IMR-90 (cell line): ENCODE results near the gene DSE.

Experiments used
- BHLHE40 ChIP-seq: fragments of 150-350 bp; IDR thresholded peaks from 2 replicates; pipeline ENCODE4 v1.6.1; 2016; ENCODE audit warnings: mild to moderate bottlenecking, low read depth, low read length
- MXI1 ChIP-seq: IDR thresholded peaks from 2 replicates; pipeline ENCODE4 v1.6.1; 2012; ENCODE audit warnings: low read depth, mild to moderate bottlenecking, low read length, moderate library complexity, borderline replicate concordance
- NFE2L2 ChIP-seq: fragments of 150-350 bp; IDR thresholded peaks from 2 replicates; pipeline ENCODE4 v1.6.1; 2016; ENCODE audit warnings: low read depth, mild to moderate bottlenecking, low read length
- POLR2A ChIP-seq: IDR thresholded peaks from 2 replicates; pipeline ENCODE4 v1.6.1; 2012; ENCODE audit warnings: mild to moderate bottlenecking, low read depth, low read length
- RFX5 ChIP-seq: IDR thresholded peaks from 2 replicates; pipeline ENCODE4 v1.8.0; 2012; ENCODE audit warnings: low read depth, mild to moderate bottlenecking, low read length, moderate library complexity
- SMC3 ChIP-seq: fragments of 150-350 bp; IDR thresholded peaks from 2 replicates; pipeline ENCODE4 v1.6.1; 2016; ENCODE audit warnings: low read depth, mild to moderate bottlenecking, antibody characterized with exemption, low read length, moderate library complexity
- TF ChIP-seq, protein P1 (sequence below): conservative IDR thresholded peaks from 2 replicates; pipeline ENCODE4 v1.5.1; 2012; ENCODE audit warnings: mild to moderate bottlenecking, low read depth, low read length, improper control_type of control experiment
- TF ChIP-seq, protein P2 (sequence below): fragments of 150-350 bp; IDR thresholded peaks from 2 replicates; pipeline ENCODE4 v1.6.1; 2017; ENCODE audit warnings: mild to moderate bottlenecking, antibody characterized with exemption, low read length, low read depth
- TF ChIP-seq, protein P3 (sequence below): fragments of 150-350 bp; IDR thresholded peaks from 2 replicates; pipeline ENCODE4 v1.6.1; 2016; ENCODE audit warnings: low read depth, mild to moderate bottlenecking, low read length, moderate library complexity, borderline replicate concordance

DNA sequence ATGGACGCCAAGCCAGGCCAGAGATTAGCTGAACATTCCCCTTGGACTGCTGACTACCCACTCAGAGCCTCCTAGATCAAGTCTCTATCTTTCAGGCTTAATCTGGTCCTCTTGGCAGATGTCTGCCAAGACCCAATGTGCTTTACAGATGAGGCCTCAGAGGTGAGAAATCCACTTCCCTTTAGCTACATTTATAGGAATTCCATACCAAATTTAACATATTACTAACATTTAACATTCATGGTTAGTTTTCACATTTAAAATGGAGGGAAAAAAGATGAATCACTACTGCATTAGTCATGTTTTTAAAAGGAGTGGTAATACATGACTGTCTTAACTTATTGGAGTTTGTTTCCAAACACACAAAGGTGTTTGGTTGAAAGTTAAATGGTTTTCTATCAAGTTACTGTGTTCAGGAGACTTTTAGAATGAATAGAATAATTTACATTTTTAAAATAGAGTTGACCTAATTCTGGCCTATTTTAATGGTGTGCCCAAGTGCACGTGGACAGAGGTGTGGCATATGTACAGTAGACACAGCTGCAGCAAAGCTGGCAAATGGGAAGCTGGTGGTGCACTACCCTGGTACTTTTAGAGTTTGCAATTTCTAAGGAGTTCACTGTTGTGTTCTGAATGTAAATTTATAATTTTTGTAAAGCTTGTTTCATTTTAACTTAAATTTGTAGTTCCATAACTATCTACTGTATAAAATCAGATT is 48.5 kb downstream of the DSE start:
- TF ChIP-seq, protein P1, sequence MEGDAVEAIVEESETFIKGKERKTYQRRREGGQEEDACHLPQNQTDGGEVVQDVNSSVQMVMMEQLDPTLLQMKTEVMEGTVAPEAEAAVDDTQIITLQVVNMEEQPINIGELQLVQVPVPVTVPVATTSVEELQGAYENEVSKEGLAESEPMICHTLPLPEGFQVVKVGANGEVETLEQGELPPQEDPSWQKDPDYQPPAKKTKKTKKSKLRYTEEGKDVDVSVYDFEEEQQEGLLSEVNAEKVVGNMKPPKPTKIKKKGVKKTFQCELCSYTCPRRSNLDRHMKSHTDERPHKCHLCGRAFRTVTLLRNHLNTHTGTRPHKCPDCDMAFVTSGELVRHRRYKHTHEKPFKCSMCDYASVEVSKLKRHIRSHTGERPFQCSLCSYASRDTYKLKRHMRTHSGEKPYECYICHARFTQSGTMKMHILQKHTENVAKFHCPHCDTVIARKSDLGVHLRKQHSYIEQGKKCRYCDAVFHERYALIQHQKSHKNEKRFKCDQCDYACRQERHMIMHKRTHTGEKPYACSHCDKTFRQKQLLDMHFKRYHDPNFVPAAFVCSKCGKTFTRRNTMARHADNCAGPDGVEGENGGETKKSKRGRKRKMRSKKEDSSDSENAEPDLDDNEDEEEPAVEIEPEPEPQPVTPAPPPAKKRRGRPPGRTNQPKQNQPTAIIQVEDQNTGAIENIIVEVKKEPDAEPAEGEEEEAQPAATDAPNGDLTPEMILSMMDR = no peak
- no peak for TF ChIP-seq MXI1
- no peak for TF ChIP-seq POLR2A
- no peak for TF ChIP-seq SMC3
- TF ChIP-seq, protein P2, sequence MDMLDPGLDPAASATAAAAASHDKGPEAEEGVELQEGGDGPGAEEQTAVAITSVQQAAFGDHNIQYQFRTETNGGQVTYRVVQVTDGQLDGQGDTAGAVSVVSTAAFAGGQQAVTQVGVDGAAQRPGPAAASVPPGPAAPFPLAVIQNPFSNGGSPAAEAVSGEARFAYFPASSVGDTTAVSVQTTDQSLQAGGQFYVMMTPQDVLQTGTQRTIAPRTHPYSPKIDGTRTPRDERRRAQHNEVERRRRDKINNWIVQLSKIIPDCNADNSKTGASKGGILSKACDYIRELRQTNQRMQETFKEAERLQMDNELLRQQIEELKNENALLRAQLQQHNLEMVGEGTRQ = no peak
- TF ChIP-seq, protein P3, sequence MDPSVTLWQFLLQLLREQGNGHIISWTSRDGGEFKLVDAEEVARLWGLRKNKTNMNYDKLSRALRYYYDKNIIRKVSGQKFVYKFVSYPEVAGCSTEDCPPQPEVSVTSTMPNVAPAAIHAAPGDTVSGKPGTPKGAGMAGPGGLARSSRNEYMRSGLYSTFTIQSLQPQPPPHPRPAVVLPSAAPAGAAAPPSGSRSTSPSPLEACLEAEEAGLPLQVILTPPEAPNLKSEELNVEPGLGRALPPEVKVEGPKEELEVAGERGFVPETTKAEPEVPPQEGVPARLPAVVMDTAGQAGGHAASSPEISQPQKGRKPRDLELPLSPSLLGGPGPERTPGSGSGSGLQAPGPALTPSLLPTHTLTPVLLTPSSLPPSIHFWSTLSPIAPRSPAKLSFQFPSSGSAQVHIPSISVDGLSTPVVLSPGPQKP = no peak
- no peak for TF ChIP-seq BHLHE40
- TF ChIP-seq NFE2L2 = no peak
- TF ChIP-seq RFX5 = no peak
